Activated CD4-positive, alpha-beta T cell treated with anti-CD3 and anti-CD28 coated beads, Interleukin-2, amount 50 U/mL, for 48 hours (primary cell): ENCODE measurements around the gene PDE8B.

Experiments
- DNase-seq, 2 experiments: peaks; one replicate each; pipeline ENCODE4 v3.0.0-alpha.2; 2020

PDE8B gene

DNA sequence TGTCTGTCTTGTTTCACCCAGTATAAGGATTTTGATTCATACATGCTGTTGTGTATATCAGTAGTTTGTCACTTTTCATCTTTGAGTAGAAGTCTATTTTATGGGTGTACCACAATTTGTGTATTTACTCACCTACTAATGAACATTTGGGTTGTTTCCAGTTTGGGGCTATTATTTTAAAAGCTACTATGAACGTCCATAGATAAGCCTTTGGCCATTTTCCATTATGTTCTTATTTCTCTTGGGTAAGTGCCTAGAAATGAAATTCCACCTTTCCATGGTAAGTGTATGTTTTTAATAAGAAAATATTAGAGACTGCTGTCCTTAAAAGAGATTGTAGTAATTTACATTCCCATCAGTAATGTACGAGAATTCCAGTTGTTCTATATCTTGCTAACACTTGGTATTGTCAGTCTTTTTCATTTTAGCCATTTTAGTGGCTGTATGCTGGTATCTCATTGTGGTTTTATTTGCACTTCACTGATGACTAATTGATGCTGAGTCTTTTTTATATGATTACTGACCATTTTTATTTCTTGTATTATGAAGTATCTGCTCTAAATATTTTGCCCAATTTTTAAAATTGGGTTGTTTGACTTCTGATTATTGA lies 17.9 kb upstream of the PDE8B start:
- no peak for DNase-seq

GRCh38 chr5:77194762-77195161 lies 15.7 kb upstream of the PDE8B start:
- DNase-seq = no peak

- no peak for DNase-seq
Observed at GRCh38 chr5:77197840-77198554, 12.5 kb upstream of the PDE8B start.

- DNase-seq = no peak
Observed at GRCh38 chr5:77200663-77201062, 9.8 kb upstream of the PDE8B start.

DNA sequence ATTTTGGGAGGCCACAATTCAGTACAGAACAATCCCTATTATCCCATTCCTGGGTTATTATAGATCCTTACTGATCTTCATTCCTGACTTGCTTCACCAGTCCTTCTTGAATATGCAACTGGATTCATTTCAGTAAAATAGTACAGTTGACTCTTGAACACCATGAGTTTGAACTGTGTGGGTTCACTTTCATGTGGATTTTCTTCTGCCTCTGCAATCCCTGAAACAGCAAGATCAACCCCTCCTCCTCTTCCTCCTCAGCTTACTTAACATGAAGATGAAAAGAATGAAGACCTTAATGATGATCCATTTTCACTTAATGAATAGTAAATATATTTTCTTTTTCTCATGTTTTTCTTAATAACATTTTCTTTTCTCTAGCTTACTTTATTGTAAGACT lies 8.3 kb upstream of the PDE8B start:
- DNase-seq = no peak

DNA sequence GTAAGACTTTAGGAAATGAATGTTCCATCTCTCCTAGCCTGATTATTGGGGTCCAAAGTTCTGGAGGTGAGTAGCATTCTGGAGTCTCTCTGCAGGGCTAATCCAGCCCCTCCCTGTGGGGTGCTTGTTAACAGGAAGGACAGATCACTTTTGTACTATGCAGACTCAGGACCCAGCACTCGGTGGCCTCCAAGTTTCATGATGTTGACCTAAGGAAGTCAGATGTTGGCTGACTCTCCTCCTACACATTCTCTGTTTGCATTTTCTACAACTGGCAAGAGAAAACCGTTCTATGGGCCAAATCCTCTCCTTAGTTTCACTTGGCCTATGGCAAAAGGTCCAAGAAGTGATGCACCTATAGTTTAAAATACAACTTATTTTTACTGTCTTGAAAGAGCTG lies 5.5 kb upstream of the PDE8B start:
- no peak for DNase-seq

DNA sequence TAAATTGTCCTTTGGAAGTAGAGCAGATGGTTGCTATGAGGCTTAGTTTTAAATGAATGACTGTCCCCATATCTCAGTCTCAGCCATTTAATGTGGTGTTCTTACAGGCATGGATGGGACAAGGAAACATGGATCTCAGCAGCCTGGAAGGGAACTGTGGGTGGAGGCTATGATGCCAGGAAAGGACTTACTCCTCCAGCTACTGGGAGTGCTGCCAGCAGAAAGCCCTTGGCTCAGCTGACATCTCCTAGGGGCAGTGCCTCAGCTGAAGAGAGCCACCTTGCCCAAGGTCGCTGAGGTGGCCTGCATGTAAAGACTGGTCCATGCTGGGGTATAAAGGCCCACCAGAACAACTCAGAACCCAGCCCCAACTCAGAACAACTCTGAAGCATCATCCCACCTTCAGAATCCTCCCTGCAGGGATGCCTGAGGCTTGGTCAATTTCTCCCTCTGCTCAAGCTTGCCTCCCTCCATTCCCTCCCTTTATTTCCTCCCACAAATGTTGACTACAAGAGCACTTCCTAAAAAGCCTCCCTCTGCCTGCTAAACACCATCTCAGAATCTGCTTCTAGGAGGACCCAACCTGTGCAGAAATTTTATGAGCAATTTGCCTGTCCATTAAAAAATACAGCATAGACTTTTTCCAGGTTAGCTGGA lies 1.8 kb upstream of the PDE8B start:
- no peak for DNase-seq

GRCh38 chr5:77209495-77210090 lies 887 bp upstream of the PDE8B start:
- no peak for DNase-seq

- DNase-seq = no peak
Observed at GRCh38 chr5:77210964-77211690, 647 bp downstream of the PDE8B start.

- no peak for DNase-seq
Observed at GRCh38 chr5:77211691-77212047, 1.2 kb downstream of the PDE8B start.

- no peak for DNase-seq
Observed at GRCh38 chr5:77213601-77214000, 3.1 kb downstream of the PDE8B start.

- DNase-seq = no peak
Observed at GRCh38 chr5:77214151-77214550, 3.7 kb downstream of the PDE8B start.

GRCh38 chr5:77218263-77218662 lies 7.8 kb downstream of the PDE8B start:
- DNase-seq = no peak

GRCh38 chr5:77221115-77221514 lies 10.6 kb downstream of the PDE8B start:
- no peak for DNase-seq

GRCh38 chr5:77222722-77223121 lies 12.2 kb downstream of the PDE8B start:
- no peak for DNase-seq

DNA sequence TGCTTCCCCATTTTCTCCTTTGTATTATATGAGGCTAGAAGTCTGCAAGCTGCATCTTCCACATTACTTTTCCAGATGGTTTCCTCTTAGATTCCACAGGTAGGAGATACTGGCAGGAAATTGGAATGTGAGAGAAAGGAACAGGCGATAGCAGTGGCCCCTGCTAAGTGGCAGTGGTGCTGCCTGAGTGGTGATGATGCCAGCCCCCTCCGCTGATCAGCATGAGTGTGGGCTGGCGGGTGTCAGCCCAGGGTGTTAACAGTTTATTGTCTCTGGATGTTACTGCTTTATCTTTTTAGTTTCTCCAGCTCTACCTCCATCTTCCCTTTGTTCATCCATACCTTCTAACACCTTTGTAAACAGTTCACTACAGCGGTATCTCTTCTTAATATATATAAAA lies 13.2 kb downstream of the PDE8B start:
- DNase-seq = no peak

- no peak for DNase-seq
Observed at GRCh38 chr5:77224672-77225355, 14.3 kb downstream of the PDE8B start.

- DNase-seq = no peak
Observed at GRCh38 chr5:77225531-77225930, 15.1 kb downstream of the PDE8B start.

- no peak for DNase-seq
Observed at GRCh38 chr5:77229887-77230286, 19.4 kb downstream of the PDE8B start.

GRCh38 chr5:77230727-77231470 lies 20.4 kb downstream of the PDE8B start:
- no peak for DNase-seq

- DNase-seq = no peak
Observed at GRCh38 chr5:77231471-77232138, 21.1 kb downstream of the PDE8B start.
